Psoas muscle (tissue), 8 donors: ENCODE results near the gene ROBO1. TPM values are rescaled to one million over a fixed set of nuclear protein-coding genes. Genes with fewer than 3 reads are reported as not detected.

Experiments
- ATAC-seq, 4 donors: fragments of 200-7000 bp; cut with Tn5 transposase; one replicate each; pipeline ENCODE4 v1.9.1; 2020; ENCODE audit warnings: moderate library complexity in 3 of 4, mild to moderate bottlenecking in 2 of 4
- DNase-seq, 2 donors: peaks; one replicate each; pipeline ENCODE4 v3.0.0-alpha.2; 2020
- H3K27ac ChIP-seq: fragments of 200-600 bp; one replicate; pipeline ENCODE4 v1.8.0; 2022
- H3K27me3 ChIP-seq, 3 donors: fragments of 200-600 bp in 1 of 3; one replicate each; pipeline versions ENCODE4 v1.6.1 to v1.8.0; 2013 to 2022; ENCODE audit warnings: low read length in 2 of 3, mild to moderate bottlenecking in 2 of 3, moderate library complexity in 1 of 3; ENCODE audit not compliant: insufficient read depth in 3 of 3
- H3K36me3 ChIP-seq, 2 donors: fragments of 200-600 bp in 1 of 2; one replicate each; pipeline versions ENCODE4 v1.6.1 to v1.8.0; 2013 to 2022; ENCODE audit warnings: low read depth in 1 of 2, mild to moderate bottlenecking in 1 of 2, moderate library complexity in 1 of 2; ENCODE audit not compliant: insufficient read depth in 1 of 2
- H3K4me1 ChIP-seq: fragments of 200-600 bp; one replicate; pipeline ENCODE4 v1.8.0; 2022
- H3K4me3 ChIP-seq: fragments of 200-600 bp; one replicate; pipeline ENCODE4 v1.8.0; 2022; ENCODE audit warnings: mild to moderate bottlenecking
- H3K9me3 ChIP-seq: fragments of 200-600 bp; one replicate; pipeline ENCODE4 v1.8.0; 2022
- WGBS, 3 donors: extraction: QIAGEN DNeasy Blood & Tissue Kit; methylation state at CpG; one replicate each; pipeline versions ENCODE4 v1.1.6 to v1.1.7; 2013; 5-methylcytosine and 5-hydroxymethylcytosine counted together
- intact Hi-C, 2 donors: fragments of 100-400 bp; cut with DNase I; formaldehyde crosslinking; loops; one replicate each; pipeline versions ENCODE4 v1.11.0 to v1.14.2; 2022
- polyA plus RNA-seq, 3 donors: library from polyadenylated mRNA; stranded (reverse); fragments of 200-250 nt; gene quantifications; one replicate each; pipeline ENCODE4 v1.2.3, GENCODE V29; 2013
- total RNA-seq, 4 donors: library from RNA; stranded (reverse); fragmentation: NEBNext Ultra II Directional in 2 of 4; extraction: Animal tissue kit (Norgen Biotek cat#: 25700) in 2 of 4; gene quantifications; one replicate each; pipeline versions ENCODE4 v1.2.1 to v1.2.4, GENCODE V29; 2021 to 2023
- TF ChIP-seq, protein P1 (sequence below): fragments of 200-600 bp; IDR thresholded peaks from one replicate; pipeline ENCODE4 v1.8.0; 2022; ENCODE audit warnings: antibody characterized with exemption
- donor health status: healthy with polysubstance abuse.
- donor health status: DM: no; HTN: no; CAD: no; lungs with moderate emphysema.
- donor health status: Bipolar disorder and iron deficiency.
- donor health status: healthy.
- donor health status: DM: yes; HTN: yes; CAD: no.
- donor health status: DM: no; HTN: no; CAD: no.
- donor health status: DM: no; HTN: no; CAD: no.
- donor health status: DM: yes; HTN: yes; CAD: no.

The ROBO1 gene
- total and polyA plus RNA-seq, 7 donors, result 0.52 to 14.0 (median 4.9) TPM

DNA sequence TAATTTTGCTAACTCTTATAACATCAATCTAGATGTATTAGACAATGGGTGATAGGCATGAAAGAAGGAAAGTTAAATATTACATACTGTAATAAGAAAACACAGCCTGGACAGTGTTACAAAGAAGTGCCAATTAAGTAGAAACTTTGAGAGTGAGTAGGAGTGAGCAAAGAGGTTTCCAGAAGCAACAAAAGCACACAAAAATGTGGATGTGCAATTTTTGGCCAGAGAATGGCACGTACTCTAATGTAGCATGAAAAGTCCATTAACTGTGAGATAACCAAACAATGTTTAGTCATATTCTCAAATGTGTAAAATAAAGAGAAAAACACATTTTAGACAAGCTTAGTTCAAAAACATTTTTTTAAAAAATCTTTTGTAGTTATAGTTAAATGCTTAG is 567.3 kb downstream of the ROBO1 start:
- intact Hi-C loops, result no loop called here
- TF ChIP-seq, protein P1, sequence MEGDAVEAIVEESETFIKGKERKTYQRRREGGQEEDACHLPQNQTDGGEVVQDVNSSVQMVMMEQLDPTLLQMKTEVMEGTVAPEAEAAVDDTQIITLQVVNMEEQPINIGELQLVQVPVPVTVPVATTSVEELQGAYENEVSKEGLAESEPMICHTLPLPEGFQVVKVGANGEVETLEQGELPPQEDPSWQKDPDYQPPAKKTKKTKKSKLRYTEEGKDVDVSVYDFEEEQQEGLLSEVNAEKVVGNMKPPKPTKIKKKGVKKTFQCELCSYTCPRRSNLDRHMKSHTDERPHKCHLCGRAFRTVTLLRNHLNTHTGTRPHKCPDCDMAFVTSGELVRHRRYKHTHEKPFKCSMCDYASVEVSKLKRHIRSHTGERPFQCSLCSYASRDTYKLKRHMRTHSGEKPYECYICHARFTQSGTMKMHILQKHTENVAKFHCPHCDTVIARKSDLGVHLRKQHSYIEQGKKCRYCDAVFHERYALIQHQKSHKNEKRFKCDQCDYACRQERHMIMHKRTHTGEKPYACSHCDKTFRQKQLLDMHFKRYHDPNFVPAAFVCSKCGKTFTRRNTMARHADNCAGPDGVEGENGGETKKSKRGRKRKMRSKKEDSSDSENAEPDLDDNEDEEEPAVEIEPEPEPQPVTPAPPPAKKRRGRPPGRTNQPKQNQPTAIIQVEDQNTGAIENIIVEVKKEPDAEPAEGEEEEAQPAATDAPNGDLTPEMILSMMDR, result no peak
- ATAC-seq, result no peak
- no peaks in the 10 kb centered on the region for H3K36me3 ChIP-seq
- DNase-seq, result no peak
- no peak overlapping the region for H3K4me3 ChIP-seq
- 18 to 44% (median 32%) methylated on average over 1 of the region's 1 CpG for WGBS, 3 donors
- no peak overlapping the region for H3K27ac ChIP-seq
- H3K9me3 ChIP-seq, result no peaks in the 10 kb centered on the region
- H3K4me1 ChIP-seq, result no peaks in the 10 kb centered on the region
- no peaks in the 10 kb centered on the region for H3K27me3 ChIP-seq

DNA sequence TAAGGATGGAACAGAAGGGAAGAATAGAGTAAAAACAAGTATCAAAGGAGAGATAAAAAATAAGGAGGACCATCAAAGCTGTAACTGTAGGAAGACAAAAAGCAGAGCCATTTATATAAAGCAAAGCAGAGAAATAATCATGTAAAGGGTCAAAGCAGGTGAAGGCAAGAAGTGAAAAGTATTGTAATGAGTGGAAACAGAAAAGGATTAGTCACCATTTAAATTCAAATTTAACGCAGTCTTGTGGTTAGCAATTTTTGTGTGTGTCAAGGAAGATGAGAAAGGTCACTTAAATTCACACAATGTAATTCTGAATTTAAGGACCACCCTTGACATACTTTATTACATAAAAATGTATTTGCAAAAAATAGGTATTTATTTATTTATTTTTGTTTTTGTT is 567.8 kb downstream of the ROBO1 start:
- Histone ChIP-seq H3K36me3 (no peaks in the 10 kb centered on the region), H3K9me3 (no peaks in the 10 kb centered on the region)
- WGBS, 3 donors, result 29 to 38% (median 37%) methylated on average over 1 of the region's 1 CpG

DNA sequence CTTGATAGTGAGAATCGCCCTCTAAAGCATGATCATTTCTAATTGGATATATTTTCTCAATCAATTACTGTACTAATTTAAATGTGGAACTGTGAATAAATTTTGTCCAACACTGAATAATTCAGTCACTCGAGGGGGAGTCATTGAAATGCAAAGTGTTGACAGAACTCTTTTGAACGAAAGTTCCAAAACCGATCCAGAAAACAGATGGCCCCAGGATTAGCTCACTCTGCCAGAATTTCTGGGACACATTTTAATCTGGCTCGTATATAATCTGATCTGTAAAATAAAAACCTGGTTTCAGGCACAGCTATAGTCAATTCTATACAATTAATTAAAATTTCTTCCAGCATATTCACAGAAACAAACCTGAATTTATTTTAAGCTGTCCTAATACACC is 580.4 kb downstream of the ROBO1 start:
- no peak for DNase-seq

More for the DNA sequence above, 567.8 kb downstream of the ROBO1 start:
- intact Hi-C loops, result no loop called here
- H3K27ac ChIP-seq, result no peak overlapping the region
- ATAC-seq (no peak), DNase-seq (no peak)
- no peaks in the 10 kb centered on the region for H3K27me3 ChIP-seq
- no peak overlapping the region for H3K4me3 ChIP-seq
- H3K4me1 ChIP-seq, result no peaks in the 10 kb centered on the region
- TF ChIP-seq, protein P1, result no peak

DNA sequence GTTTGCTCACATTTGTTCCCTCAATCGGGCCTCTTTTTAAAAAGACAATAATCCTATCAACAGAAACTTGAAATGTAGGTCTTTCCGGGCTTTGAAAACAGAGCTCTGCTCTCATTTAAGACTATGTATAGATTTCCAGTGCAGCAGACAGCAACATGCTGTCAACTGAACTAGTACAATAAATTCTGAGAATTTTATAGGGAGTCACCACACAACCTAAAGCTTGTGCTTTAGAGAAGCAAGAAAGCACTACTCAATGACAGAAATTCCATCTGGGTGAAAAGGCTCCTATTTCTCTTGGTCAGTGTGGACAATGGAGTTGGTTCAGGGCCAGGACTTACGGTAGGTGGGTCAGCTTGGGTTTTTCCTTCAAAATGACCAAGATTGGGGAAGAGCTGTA is 583.5 kb downstream of the ROBO1 start:
- Histone ChIP-seq H3K27ac (no peak overlapping the region), H3K9me3 (no peaks in the 10 kb centered on the region), H3K36me3 (no peaks in the 10 kb centered on the region), H3K27me3 (peaks cover 0 to 3% (median 0%) of the 10 kb centered on the region in 3 donors), H3K4me3 (no peak overlapping the region), H3K4me1 (no peaks in the 10 kb centered on the region)
- ATAC-seq (no peak), DNase-seq (no peak)
- 34 to 36% (median 35%) methylated on average over 3 of the region's 3 CpGs for WGBS, 3 donors
- intact Hi-C loops, result no loop called here
- TF ChIP-seq, protein P1, result no peak

More for the DNA sequence above, 580.4 kb downstream of the ROBO1 start:
- Histone ChIP-seq H3K4me1 (no peaks in the 10 kb centered on the region), H3K27ac (no peak overlapping the region), H3K4me3 (no peak overlapping the region), H3K27me3 (peaks cover 0 to 3% (median 0%) of the 10 kb centered on the region in 3 donors), H3K9me3 (no peaks in the 10 kb centered on the region), H3K36me3 (no peaks in the 10 kb centered on the region)
- 23 to 30% (median 29%) methylated on average over 5 of the region's 5 CpGs for WGBS, 3 donors
- TF ChIP-seq, protein P1, result no peak
- ATAC-seq, result no peak
- intact Hi-C loops, result no loop called here

DNA sequence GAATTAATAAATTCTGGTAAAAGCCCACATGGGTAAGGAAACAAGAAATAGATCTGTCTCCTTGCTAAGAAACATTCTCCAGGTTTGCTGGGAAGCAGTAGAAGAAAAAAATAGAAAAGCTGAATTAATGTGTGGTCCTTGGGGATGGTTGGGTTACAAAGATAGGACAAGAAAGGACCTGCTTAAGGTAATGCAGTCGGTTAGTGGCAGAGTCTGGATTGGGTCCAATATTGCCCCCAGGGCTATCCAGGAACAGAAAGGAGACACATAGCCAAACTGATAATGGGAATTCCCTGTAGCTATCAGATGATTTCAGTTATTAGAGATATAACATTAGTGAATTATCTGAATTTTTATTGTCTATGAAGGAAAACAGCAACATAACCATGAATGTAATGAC is 584.3 kb downstream of the ROBO1 start:
- Histone ChIP-seq H3K4me1 (no peaks in the 10 kb centered on the region), H3K4me3 (no peak overlapping the region), H3K36me3 (no peaks in the 10 kb centered on the region), H3K9me3 (no peaks in the 10 kb centered on the region), H3K27ac (no peak overlapping the region), H3K27me3 (peaks cover 0 to 3% (median 0%) of the 10 kb centered on the region in 3 donors)
- ATAC-seq, result no peak
- WGBS, 3 donors, result 57 to 72% (median 68%) methylated on average over 1 of the region's 1 CpG
- intact Hi-C loops, result no loop called here
- TF ChIP-seq, protein P1, result no peak
- no peak for DNase-seq
